Non-pigmented ciliary epithelial cell (primary cell): Measurements from ENCODE around the gene UBAP2L.
"Not testable (repeated sequence)": the region's sequence is repeated elsewhere in the genome, so short reads cannot be mapped to it uniquely, and the experiment has no call there.

Source experiments
- DNase-seq: peaks from one replicate; pipeline ENCODE4 v3.0.0-alpha.2; 2010; ENCODE audit warnings: low read depth

Gene UBAP2L

DNA sequence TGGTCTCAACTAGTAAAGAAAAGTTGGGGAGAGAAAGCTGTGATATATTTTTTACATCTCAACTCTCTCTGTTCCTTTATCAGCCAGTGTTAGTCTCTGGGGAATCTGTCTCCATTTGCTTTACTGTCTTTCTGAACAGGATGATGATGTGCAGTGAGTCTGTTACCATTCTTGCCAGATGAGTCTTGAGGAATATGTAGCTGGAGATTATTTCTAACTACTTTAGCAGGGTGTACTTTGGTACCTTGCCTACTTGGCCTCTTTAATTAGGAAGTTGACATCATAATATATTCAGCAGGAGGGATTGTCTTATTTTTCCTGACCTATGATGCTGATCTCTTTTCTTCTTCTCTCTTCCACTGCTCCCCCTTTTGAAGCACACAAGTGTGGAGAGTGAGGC is 35.9 kb downstream of the UBAP2L start:
- DNase-seq: no peak

DNA sequence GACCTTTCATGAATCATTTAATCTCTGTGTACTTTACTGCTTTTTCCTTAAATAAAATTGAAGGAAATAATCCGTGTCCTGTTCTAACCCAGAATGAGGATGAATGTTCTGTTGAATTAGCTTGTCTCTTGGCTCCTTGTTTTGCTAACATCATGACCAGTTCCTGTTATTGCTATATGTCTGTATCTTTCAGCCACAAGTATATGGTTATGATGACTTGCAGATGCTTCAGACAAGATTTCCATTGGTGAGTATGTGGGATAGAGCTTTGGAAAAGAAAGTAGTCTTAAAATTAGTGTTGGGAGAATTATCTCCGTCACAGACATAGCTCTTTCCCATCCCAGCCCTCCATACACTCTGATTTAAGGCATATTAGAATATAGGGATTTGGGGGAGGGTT is 38.0 kb downstream of the UBAP2L start:
- DNase-seq: no peak

DNA sequence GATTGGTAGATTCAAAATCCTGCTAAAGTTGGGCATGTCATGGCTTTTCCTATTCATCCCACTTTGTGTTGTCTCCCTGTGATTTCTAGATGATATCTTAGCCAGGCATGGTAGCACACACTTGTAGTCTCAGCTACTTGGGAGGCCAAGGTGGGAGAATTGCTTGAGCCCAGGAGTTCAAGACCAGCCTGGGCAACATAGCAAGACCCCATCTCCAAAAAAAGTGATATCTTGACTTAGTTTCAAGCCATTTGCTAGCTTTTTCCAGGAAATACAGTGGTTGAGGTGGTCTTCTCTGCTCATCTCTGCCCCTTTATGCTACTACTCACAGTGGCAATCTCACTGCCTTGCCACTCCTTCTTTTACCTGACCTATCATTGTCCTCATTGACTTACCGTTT is 39.4 kb downstream of the UBAP2L start:
- no peak for DNase-seq

DNA sequence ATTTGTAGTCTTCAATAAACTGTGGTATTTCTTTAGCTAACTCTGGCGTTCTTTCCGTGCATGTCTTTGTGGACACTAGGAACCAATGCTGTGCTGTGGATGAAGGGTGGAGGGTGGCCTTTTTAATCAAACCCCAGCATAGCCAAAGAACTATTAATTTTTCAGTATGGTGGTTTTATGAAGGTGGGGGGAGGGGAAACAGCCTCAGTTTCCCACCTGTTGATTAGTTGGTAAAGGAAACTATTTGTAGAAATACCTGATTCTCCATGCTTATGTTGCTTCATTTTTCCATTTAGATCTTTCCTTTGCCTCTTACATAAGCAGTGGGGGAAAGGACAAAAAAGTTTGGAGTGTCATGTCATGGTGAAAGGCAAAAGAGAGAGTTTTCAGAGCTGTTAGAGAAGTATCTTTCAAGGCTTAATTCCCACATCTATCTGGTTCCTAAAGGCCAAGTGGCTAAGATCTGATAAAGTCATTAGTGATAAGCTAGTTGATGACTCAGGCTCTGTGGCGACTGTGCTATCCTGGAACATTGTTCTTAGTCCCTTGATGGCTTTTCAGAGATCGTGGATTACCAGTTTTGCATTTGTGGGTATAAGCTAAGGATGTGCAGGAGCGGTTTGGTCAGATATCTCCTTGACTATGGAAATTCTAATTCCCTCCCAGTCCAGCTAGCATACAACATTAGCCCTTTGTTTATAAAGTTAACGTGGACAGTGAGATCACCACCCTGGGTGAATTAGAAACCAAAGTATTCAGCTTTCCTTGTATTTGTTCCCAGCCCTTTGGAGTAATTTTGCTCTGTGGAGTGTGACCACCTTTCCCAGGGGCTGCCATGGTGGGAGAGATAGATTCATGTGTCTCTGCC is 42.9 kb downstream of the UBAP2L start:
- DNase-seq: no peak

DNA sequence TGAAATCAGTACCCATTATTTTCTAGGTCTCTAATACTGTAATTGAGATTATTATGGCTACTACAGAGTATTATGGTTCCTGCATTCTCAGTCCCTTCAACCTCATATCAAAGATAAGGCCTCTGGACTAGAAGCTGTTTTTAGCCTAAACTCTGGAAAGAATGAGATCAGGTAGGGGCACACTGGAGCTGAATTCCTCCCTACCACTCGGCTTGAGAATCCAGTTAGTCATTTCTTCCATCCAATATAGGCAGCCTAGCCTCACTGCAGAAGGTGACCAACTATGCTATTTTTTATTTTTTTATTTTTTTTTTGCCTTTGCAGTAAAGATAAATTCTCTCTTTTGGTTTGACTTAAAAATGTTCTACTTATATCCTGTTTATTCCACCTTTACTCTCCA is 43.7 kb downstream of the UBAP2L start:
- no peak for DNase-seq

DNA sequence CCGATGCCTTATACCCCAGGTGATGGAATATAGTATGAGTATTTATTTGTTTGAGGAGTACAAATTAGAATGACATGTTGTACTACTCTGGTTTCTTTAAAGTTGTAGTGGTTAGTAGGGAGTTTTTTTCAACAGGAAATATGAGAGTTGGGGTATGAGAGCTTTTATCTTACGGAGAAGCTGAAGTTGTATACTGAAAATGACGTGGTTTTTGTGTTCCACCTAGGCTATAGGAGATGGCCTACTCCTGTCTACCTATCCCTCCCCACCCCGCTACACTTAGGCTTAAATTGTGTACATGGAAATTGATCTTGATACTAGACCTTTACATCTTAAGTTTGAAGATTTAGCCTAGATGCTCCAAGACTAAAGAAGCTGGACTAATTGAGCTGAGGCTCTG is 44.8 kb downstream of the UBAP2L start:
- DNase-seq: no peak

DNA sequence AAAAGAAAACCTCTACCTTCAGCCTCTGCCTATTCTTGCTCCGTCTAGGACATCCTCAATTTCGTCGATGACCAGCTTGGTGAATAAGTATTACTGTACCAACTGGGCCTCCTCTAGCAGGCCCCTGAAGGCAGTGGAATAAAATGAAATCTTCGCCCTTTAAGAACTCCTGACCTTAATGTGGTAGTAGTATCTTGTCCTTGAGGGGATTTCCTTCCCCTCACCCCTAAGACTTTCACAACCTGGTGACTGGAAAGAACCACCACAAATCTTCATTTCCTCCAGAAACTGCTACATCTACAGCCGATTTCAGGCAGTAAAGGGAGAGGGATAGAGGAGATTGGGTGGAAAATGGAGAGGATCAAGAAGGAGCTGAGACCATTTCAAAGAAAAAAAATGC is 50.1 kb downstream of the UBAP2L start:
- DNase-seq: no peak

DNA sequence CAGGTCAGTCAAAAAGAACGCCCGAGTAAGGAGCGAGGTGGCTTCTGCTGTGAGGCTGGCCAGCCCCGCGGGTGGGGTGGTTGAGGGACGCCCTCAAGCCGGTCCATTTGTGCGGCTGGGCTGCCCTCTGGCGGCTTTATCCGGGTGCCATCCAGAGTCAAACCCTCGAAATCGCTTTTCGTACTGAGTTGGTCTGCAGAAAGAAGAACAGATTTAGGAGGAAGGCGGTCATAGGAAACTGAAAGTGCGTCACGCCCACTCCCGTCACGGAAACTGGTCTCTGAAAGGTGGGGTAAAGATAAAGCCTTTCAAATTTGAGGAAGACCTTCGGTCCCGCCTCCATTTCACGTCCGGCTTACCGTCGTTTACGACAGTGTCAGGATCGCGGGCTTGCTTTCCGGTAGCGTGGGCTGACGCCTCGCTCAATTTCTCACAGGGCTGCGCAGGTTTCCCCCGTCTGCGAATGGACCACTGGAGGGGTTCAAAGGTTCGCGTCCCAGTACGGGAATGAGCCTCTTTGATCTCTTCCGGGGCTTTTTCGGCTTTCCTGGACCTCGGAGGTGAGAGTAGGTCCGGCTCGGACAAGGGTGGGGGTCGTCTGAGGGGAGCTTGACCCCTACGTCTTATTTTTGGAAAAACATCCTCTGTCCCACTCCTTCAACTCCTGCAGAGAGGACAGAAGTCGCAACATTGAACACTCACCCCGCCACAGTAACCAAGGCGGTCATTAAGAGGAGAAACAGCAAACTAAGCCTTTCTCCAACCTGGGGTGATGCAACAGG is 51.7 kb downstream of the UBAP2L start, which contains the start of gene HAX1:
HAX1 (plus strand) TSS at position 413 of the 782 bp plus-strand sequence; CDS start at position 508, 95 bp downstream.
- peak; percentile 87 for DNase-seq

DNA sequence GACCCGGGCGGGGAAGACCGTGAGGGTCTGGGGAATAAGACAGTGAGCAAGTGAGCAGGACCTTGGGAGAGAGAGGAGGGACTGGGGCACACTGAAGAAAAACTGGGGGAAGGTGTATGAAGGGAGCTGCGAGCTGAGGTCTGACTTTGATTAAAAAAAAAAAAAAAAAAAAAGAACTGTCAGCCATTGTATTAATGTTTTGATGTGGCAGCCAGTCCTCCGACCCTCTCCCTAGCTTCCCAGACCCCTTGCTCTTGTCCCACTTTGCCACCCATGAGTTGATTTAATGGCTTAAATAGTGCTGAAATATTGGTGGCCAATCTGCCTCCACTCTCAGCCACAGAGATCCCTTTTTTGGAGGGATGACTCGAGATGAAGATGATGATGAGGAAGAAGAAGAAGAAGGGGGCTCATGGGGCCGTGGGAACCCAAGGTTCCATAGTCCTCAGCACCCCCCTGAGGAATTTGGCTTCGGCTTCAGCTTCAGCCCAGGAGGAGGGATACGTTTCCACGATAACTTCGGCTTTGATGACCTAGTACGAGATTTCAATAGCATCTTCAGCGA is 52.3 kb downstream of the UBAP2L start:
- no peak for DNase-seq

DNA sequence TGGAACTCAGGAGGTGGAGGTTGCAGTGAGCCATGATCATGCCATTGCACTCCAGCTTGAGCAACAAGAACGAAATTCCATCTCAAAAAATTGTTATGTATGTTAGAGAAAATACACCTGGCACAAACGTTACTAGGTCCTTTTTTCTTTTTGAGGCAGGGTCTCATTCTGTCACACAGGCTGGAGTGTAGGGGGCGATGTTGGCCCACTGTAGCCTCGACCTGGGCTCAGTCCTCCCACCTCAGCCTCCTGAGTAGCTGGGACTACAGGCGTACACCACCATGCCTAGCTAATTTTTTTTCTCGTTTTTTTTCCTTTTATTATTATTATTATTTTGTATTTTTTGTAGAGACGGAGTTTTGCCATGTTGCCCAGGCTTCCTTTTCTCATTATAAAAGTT is 56.0 kb downstream of the UBAP2L start:
- DNase-seq: no peak

DNA sequence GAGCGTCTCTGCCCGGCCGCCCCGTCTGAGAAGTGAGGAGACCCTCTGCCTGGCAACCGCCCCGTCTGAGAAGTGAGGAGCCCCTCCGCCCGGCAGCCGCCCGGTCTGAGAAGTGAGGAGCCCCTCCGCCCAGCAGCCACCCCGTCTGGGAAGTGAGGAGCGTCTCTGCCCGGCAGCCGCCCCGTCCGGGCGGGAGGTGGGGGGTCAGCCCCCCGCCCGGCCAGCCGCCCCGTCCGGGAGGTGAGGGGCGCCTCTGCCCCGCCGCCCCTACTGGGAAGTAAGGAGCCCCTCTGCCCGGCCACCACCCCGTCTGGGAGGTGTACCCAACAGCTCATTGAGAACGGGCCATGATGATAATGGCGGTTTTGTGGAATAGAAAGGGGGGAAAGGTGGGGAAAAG is 66.8 kb downstream of the UBAP2L start:
- not testable (repeated sequence) for DNase-seq

DNA sequence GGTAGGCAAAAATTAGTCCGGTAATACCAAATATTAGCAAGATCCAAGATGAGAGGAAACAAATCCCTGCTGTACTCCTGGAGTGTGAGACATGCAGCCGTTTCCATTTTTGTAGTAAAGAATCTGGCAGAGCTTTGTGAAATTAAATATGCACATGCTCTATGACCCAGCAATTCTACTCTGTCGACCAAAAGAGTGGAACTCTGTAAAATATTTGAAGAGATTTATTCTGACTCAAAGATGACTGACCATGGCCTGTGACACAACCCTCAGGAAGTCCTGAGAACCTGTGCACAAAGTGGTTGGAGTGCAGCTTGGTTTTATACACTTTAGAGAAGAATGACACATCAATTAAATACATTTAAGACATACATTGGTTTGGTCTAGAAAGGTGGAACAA is 67.9 kb downstream of the UBAP2L start:
- DNase-seq: no peak

DNA sequence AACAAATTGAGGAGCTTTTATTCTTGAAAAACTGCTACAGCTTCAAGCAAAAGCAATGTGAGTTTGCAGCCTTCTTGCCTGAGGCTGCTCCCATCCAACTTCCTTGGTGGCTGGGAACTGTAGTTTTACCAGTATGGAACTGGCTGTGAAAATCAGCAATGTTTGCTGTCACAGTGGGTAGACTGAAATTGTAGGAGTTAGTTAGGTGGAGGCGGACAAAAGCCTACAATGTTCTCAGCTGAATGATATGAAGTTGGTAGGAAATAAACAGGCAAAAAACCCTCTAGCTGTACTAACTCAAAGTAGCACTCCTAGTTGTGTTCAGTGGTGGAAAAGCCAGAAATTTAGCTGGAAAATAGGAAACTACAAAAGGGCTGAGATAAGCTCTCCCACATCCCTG is 70.2 kb downstream of the UBAP2L start:
- no peak for DNase-seq

DNA sequence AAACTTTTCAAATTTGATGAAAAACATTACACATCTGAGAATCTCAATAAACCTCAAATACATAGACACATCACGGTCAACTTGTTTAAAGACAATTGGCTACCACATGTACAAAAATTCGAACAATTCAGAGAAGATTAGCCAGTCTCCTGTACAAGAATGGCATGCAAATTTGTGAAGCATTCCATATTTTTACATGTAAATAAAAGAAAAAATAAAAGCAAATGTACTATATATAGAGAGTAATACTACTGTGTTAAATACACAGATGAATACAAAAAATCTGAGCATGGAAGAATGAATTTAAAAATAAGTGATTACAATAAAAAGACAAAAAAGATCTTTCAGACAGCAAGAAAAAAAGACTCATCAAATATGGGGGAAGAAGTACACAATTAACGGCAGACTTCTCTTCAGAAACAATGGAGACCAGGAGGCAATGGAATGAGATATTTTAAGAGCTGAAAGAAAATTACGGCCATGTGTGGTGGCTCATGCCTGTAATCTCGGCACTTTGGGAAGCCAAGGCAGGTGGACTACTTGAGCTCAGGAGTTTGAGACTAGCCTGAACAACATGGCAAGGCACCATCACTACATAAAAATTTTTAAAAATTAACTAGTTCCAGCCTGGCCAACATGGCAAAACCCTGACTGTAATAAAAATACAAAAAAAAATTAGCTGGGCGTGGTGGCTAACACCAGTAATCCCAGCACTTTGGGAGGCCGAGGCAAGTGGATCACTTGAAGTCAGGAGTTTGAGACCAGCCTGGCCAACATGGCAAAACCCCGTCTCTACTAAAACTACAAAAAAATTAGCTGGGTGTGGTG is 74.9 kb downstream of the UBAP2L start:
- DNase-seq: no peak

DNA sequence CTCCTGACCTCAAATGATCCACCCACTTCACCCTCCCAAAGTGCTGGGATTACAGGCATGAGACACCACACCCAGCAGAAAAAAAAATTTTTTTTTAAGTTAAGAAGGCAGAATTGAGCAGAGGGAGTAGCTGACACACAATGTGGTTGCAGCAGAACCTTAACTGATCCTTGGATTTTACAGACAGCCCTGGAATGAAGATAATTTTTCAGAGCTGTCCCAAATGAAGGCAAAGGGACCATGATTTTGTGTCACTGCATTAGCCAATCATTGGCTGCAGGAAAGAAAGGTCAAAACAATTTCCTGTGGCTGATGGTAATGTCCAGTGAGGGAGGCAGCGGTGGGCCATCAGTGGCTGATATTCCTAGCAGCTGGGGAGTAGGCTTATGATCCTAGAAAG is 80.8 kb downstream of the UBAP2L start:
- no peak for DNase-seq

DNA sequence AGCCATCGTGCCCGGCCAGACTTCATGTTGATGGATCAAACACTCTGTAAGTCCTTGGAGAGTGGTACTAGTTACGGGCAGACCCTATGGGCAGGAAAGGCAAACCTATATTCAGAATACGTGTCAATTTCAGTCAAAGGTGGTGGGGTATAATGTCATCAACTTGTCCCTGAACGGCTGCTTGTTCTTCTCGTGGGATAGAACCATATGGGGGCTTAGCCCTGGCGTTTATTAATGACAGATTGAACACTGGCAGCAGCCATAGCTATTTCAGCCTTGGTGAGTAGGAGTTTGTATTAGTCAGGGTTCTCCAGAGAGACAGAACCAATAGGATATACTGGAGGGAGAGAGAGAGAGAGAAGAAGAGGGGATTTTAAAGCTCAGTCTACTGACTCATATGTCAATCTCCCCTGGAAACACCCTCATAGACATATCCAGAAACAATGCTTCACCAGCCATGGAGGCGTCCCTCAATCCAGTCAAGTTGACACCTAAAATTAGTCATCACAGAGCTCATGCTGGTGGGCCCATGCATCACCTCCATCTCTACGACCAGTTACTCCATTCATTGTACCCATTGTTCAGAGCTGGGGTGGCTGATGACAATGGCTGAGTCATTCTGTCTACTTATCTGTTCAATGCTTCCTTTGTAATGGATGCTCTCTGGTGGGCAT is 84.0 kb downstream of the UBAP2L start:
- DNase-seq: no peak

DNA sequence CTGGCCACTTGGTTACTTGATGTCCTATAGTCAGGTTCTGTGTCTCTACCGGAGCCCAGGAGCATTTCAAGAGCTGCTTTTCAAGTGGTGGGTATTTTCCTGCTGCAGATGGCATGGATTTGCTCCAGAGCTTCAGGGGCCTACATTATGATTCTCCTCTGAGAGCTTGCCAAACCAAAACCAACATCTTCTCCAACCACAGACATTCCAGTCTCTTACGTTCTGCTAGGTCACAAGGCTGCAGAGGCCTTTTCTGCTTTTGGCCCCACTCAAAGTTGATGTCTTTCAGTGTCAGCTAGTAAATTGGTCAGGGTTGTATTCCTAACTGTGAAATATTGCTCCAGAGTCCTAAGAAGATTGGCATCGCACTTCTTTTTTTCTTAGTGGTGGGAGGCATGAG is 85.4 kb downstream of the UBAP2L start:
- DNase-seq: no peak

DNA sequence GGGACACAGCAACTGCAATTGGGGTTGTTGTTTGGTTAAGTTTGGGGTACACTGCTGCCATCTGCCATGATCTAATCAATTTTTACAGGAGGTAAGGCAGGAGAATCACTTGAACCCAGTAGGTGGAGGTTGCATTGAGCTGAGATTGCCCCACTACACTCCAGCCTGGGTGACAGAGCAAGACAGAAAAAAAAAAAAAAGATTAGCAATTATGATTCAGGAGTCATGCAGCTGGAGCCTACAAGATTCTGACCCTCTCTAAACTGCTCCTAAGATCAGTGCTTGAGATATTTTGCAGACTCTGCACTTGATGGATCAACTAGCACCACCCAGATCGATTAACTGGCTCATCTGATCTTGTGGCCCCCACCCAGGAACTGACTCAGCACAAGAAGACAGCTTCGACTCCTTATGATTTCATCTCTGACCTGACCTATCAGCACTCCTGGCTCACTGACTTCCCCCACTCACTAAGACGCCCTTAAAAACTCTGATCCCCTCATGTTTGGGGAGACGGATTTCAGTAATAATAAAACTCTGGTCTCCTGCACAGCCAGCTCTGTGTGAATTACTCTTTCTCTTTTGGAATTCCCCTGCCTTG is 87.0 kb downstream of the UBAP2L start:
- not testable (repeated sequence) for DNase-seq

DNA sequence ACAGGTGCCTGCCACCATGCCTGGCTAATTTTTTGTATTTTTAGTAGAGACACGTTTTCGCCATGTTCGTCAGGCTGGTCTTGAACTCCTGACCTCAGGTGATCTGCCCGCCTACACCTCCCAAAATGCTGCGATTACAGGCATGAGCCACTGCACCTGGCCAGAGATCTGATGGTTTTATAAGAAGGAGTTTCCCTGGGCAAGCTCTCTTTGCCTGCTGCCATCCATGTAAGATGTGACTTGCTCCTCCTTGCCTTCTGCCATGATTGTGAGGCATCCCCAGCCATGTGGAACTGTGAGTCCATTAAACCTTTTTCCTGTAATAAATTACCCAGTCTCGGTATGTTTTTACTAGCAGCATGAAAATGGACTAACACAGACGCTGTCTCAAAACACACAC is 88.4 kb downstream of the UBAP2L start:
- DNase-seq: not testable (repeated sequence)

DNA sequence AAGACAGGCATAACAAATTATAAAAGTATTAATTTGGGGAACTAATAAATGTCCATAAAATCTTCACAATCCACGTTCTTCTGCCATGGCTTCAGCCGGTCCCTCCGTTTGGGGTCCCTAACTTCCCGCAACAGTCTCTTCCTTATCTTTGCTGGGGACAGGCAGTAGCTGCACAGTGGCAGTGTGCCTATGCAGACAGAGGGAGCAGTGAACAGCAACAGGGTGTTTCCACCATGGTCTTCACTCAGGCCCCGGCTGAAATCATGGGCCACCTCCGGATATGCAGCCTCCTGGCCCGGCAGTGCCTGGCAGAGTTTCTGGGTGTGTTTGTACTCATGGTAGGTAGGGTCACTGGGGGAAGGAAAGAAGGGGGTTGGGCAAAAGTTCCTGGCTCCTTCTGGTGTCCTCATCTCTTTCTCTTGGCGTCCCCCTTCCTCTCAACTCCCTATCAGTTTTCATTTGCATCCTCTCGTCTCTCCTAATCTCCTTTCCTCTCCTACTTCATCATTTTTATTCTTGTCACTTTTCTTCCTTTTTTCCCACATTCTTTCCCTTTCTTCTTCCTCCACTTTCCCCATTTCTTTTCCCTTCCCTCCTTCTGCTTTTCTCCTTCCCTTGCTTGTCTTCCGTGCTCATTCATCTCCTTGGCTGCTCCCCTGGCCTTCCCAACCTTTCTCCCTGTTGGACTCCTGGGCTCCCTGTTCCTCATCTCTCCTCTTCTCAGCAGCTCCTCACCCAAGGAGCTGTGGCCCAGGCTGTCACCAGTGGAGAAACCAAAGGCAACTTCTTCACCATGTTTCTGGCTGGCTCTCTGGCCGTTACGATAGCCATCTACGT is 91.7 kb downstream of the UBAP2L start:
- DNase-seq: not testable (repeated sequence)
